ENCODE measurements around the gene SPOCD1.
A peak's percentile ranks its signal among the peaks of the same experiment; 100 is the strongest.

The SPOCD1 gene

DNA sequence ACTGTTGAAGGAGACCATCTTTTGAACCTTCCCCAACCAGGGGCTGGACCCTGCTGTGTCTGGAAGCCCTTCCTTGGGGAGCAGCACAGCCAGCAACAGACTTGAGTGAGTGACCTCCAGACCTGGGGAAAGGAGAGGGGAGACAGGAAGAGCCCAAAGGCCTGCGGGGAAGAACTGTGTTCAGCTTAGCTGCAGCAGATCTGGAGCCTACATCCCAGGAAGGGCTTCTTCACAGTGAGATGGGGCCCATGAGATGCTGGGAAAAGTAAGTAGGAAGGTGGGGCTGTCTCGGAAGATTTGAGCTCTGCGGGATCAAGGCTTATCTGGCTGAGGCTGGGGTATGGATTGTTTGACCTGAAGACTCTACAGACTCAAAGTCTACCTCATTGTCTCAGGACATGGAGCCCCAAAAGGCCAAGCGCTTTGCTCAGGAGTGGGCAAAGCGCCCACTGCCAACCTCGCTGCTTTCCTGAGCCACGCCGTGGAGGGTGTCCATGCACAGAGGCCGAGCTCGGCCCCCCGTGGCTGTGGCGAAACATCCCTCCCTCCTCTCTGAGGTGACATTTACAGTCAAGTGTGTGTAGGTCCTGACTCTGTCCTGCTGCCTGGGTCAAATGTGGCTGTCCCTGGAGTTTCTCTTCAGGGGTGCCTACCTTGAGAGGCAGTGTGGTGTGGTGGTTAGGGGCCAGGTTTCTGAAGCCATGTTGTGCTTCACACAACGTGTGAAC lies 24.5 kb downstream of the SPOCD1 start:
- intact Hi-C loops (cut with DNase I): loop anchor here (10.0 kb wide), 1 partner anchor 144 kb away; the partner anchor contains the start of gene PTP4A2
- peak in 2 of 10 donors; percentile 31 to 59 for DNase-seq

DNA sequence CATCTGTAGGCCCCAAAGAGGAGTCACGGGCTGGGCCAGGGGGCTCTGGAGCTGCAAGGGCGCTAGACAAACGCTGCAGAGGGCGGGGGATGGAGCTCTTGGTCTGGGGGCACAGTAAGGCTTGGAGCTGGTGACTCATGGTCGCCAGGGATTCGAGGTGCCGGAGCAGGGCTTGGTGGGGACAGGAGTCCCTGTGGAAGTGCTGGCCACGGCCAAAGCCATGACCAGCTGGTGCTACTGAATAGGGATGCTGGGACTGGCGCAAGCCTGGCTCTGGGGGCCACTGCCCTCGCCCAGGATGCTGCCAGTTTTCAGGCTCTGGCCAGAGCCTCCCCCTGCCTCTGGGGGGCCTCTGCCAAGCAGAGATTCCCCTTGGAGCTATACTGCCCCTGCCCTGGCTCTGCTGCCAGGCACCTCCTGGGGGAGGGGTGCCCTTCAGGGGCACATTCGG lies 25.2 kb downstream of the SPOCD1 start:
- peak in 2 of 10 donors; percentile 70 to 86 for DNase-seq

DNA sequence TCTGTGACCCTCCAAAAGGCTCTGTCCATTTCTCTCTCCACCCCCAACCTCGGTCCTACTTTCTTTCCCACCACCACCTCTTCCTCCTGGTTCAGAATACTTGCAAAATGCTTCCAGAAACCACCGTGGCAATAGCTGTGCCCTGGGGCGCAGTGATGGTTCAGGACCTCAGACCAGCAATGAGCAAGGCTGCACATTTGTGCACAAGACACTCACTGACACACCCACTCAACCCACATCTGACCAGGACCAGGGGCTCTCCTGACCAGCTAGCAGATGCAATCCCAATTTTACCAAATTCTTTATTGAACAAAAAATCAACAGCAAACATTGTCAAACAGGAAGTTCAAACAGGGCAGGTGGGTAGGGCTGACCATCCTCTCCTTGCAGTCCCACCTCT lies 25.7 kb downstream of the SPOCD1 start:
- peak in 2 of 10 donors; percentile 53 to 61 for DNase-seq
- intact Hi-C loops (cut with DNase I): loop anchor here (10.0 kb wide), 1 partner anchor 145 kb away; the partner anchor contains the start of gene PTP4A2

More for the DNA sequence above, 25.2 kb downstream of the SPOCD1 start:
- intact Hi-C loops (cut with DNase I): loop anchor here (10.0 kb wide), 1 partner anchor 144 kb away; the partner anchor contains the start of gene PTP4A2

DNA sequence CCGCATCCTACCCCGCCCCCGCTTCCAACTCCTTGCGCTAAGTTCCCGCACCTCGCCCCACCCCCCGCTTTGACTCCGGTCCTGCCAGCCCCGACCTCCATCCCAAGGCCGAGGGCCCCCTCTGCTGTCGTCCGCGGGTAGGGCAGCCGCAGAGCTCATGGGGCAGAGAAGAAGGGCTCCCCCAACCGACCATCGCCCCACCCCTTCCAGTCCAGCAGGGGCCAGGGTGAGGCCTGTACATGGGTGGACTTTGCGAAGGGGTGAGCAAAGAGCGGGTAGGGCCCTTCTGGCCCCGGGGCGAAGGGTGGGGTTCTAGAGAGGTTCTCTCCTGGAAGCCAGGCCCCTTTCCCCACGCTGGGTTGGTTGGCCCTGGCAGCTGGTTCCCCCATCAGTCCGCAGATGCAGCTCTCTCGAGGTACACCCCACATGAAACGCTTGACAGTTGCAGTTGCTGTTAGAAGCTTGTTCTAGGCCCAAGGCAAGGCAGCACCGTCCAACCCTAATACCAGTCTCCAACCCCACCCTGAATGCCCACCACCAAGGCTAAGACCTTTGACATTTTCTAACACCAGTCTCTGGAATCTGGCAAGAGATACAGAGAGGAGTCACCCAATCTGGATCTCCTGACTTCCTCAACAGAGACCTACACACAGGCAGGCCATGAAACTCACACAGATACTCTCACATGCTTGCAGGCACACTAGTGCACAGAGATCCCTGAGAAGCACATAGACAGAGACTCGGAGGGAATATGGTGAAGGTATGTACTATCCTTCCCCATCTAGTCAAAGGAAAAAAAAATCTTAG lies 26.4 kb downstream of the SPOCD1 start:
- peak; percentile 91 to 99 (median 98) for DNase-seq
- intact Hi-C loops (cut with DNase I): loop anchor here (2.0 to 10.0 kb wide), 4 partner anchors 72 to 225 kb away; partner anchors contain the start of gene PTP4A2

DNA sequence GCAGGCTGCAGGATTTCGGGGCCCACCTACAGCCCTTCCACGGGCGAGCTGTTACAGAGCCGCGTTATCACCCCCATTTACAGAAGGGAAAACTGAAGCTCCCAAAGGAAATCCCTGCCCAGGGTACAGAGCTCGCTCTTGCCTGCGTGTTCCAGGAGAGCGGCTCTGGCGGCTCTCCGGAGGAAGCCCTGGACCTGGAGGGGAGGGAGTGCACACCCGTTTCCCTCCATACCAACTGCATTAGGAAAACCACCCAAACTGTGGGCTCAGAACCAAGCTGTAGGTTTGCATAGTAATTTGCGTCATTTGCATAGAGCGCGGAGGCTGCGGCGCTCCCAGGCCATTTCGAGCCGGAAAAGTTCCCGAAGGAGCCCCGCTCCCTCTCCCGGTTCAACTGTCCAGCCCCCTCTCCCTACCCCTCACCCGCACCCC lies 27.0 kb downstream of the SPOCD1 start:
- intact Hi-C loops (cut with DNase I): loop anchor here (1.0 to 5.0 kb wide), 4 partner anchors 27 to 224 kb away; no protein-coding TSS in a partner anchor

DNA sequence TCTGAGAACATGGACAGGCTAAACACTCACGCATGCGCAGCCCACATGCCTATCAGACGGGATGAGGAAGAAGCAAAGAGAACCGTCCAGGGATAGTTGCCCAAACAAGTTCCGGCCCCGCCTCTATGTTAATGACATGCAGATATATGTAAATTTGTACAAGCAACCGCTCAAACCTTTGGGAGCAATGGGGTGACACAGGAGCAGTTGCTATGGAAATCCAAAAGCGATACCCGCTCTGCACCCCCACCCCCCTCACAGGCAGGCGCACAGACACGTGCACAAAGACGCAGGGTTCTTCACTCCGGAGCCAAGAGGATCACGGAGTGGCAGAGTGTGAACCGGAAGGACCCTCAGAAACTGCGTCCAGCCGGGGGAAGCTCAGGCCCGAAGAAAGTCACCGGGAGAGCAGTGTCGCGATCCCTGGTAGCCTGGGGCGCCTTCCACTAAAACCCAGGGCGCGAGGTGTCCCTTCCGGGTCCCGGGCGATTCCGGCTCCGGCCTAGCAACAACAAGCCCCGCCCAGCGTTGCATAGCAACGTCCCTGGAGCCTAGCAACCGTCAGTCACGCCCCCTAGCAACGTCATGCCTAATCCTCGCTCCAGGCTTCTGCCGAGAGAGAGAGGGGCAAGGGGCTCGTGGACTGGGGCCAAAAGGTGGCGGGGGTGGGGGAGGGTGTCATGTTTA lies 27.5 kb downstream of the SPOCD1 start:
- intact Hi-C loops (cut with DNase I): loop anchor here (1.0 to 5.0 kb wide), 4 partner anchors 26 to 223 kb away; no protein-coding TSS in a partner anchor
- peak; percentile 88 to 99 (median 96) for DNase-seq

More for the DNA sequence above, 27.0 kb downstream of the SPOCD1 start:
- peak in 1 of 10 donors; percentile 80 for DNase-seq

DNA sequence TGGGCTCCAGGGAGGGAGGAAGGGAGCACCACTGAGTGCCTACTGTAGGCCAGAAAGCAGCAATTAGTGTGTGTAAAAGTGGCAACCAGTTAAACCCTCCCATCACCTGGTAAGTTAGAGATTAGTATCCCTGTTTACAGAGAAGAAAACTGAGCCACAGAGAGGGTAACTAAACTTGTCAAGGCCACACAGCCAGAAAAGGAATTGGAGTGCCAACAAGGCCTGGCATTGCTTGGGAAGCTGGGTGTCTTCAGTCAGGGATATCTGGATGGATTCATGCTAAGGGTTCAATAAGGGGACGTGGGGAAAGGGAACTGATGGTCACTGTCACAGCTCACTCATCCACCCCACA lies 28.1 kb downstream of the SPOCD1 start:
- intact Hi-C loops (cut with DNase I): loop anchor here (1.0 to 5.0 kb wide), 4 partner anchors 25 to 223 kb away; no protein-coding TSS in a partner anchor
- peak in 1 of 10 donors; percentile 4 for DNase-seq

DNA sequence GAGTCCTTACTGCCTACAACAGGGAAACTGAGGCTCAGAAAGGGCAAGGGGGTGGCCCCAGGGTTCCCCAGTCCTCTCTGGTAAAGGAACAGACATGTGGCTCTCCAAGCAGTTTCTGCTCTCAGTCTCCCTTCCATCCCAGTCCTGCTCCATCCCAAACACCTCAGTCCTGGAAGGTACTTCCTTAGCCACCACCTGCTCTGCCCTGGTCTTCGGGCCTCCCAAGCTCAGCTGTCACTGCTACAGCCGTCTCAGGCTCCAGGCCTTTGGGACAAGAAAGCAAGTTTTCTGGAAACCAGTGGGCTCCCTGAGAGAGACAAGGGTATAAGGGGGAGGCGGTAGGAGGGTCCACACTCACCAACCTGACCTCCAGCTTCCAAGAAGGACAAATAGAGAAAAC lies 28.6 kb downstream of the SPOCD1 start:
- intact Hi-C loops (cut with DNase I): loop anchor here (5.0 kb wide), 1 partner anchor 70 kb away; no protein-coding TSS in a partner anchor
- DNase-seq: peak in 3 of 10 donors; percentile 45 to 55 (median 55)

DNA sequence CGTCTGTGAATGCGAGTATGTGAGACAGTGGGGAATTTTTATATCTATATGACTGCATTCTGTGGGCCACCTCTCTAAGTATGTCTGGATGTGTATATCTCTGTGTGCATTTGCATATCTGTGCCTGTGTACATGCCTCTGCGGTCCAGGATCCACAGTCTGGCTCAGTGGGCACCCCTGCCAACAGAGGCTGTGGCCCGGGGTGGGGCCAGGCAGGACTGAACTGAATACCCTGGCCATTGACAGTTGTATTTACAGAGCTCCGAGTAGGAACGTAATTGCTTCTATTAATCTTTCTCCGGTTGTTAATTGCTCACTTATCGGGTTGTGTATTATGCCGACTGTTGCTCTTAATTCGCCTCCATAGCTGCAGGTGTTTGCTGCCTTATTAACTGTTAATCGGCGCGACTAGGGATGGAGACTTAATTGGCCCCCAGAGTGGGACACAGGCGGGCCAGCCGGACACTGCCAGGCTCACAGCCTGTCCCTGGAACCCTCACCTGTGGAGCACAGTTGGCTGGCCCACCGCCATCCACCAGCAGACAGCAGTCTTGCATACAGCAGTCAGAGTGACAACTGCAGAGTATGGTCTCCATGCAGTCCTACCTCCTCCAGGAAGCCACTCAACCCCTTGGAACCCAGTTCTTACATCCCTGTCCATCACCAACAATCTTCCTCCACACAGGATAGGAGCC lies 29.3 kb downstream of the SPOCD1 start:
- intact Hi-C loops (cut with DNase I): loop anchor here (5.0 kb wide), 1 partner anchor 69 kb away; no protein-coding TSS in a partner anchor
- DNase-seq: peak in 3 of 10 donors; percentile 54 to 80 (median 72)

DNA sequence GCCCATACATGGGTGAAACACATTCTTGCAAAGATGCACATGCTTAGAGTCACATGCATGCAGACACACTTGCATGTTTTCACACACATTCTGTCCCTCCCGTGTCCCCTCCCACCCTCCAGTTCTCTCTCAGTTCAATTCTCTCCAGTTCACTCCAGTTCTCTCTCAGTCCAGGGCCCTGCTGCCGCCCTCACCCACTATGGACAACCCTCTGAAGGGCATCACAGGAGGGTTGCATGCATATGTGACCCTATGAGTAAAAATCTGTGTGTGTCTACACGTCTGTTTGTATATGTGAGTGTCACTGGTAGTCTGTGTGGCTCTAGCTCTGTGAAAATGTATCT lies 29.9 kb downstream of the SPOCD1 start:
- peak in 1 of 10 donors; percentile 70 for DNase-seq
- intact Hi-C loops (cut with DNase I): loop anchor here (5.0 kb wide), 1 partner anchor 69 kb away; no protein-coding TSS in a partner anchor

DNA sequence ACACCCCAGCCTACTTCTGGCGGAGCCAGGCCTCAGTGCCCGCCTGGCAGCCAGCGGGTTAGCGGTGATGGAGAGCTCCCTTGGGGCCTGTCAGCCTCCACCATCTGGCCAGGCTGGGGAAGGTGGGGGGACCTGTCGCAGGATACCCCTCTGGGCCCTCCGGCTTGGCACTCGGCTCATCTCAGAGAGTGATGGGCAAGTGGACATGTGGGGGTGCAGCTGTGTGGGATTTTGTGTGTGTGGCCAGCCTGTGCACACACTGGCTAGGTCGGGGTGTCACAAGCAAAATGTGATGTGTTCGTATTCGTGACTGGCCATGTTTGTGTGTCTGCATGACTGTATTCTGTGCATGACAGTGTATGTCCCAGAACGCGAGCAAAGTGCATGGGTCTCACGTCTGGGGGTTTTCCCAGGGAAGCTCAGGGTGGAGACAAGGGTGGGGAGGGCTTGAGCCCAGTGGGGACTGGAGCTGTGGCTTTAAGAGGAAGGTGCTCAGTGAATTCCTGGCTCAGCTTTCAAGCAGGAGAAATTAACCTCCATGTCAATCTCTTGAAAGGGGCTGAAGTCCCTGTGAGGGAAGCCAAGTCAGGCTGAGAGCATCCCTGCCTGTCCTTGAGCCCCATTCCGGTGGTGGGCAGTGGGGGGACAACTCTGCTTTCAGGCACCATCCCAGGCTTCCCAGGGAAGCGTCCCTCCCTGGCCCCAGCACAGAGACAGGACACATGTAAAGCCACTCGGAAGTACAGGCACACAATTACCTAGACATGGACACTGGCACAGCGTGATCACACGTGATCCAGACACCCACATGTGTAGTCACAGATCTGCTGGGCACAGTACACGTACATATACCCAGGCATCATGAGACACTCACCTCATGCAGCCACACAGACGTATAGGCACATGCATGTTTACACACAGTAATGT lies 30.5 kb downstream of the SPOCD1 start:
- intact Hi-C loops (cut with DNase I): loop anchor here (5.0 kb wide), 1 partner anchor 68 kb away; no protein-coding TSS in a partner anchor
- DNase-seq: peak in 3 of 10 donors; percentile 45 to 63 (median 53)

DNA sequence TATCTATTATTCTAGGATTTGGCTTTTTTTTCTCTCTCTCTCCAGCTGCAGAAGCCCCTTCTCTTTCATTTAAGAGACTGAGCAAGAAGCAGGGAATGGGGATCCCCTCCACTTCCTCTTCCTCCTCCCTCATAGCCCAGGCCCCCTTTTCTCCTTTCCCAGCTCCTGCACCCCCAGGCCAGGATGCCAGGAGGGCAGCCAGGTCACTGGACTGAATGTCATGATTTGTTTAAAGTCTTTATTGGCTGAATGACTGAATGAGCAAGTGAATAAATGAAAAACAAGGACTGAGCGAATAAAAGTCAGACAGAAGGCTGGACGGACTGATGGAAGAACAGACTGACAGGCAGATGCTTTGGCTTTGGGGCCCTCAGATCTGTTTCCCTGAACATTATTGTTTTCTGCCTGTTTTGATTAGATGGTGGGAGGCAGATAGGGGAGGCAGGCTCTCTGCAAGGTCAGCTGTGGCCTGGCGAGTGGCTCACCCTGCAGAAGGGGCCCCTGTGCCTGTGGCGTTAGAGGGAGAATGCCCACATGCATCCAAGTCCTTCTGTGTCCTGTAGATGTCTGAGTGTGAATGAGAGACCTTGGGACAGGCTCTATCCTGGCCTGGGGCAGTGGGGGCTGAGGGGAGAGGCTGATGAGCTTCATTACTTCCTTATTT lies 31.3 kb downstream of the SPOCD1 start:
- intact Hi-C loops (cut with DNase I): loop anchor here (5.0 kb wide), 1 partner anchor 67 kb away; no protein-coding TSS in a partner anchor
- peak in 2 of 10 donors; percentile 7 to 32 for DNase-seq

DNA sequence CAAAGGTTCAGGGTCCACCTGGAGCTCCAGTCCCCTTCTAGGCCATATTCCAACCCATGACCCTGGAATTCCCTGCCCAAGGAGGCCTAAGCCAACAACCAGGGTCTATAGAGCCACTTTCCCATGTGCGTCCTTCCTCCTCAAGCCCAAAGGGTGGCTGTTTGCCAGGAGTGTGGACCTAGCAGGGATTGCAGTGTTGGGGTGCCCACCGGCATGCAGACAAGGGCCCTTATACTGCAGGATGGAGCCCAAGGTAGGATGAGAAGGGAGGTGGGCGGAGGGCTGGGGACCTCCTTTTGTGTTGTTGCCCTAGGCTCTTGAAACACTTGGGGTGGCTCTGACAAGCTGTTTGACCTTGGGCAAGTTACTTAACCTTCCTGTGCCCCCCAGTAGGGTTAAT lies 32.0 kb downstream of the SPOCD1 start:
- intact Hi-C loops (cut with DNase I): no loop called here
- peak in 3 of 10 donors; percentile 13 to 56 (median 32) for DNase-seq

DNA sequence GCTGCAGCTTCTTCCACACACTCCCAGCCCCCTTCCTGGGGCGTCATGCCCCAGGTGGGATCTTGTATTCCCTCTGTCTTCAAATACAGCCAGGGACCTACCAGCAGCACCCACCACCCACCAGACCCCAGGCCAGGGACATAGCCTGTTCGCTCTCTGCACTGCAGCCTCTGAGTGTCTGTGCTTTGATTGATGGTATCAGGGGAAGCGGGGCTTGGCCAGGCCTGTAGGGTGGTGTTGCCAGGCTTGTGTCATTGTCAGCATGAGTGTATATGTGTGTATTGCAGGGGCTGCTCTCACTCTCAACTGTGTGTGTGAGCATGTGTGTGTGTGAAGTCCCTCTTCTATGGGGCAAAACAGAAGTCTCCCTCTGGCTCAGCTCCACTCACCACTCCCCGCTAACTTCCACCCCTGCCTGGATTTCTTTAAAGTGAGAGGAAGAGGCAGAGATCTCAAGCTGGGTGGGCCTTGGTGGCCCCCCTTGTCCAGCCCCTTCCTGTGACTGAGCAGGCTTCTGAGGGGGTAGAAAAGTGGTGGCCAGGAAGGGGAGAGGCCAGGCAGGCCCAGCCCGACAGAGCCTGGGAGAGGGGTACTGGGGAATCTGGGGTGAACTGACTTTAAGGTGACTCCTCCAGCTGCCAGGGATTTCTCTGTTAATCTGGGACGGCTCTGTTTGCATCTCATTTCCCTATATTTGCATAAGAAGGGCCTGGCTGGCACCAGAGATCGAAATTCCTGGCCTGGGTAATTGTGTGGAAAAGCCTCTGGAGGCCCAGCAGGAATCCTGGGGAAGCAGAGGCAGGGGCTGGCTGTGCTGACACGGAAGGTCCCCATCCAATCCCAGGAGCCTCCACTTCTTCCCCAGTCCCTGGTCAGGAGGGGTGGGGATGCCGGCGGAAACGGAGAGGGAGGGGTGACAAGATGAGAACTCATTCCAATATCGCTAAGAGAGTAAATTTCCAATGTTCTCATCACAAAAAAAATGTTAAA lies 33.1 kb downstream of the SPOCD1 start:
- DNase-seq: peak in 3 of 10 donors; percentile 66 to 78 (median 76)
- intact Hi-C loops (cut with DNase I): no loop called here

DNA sequence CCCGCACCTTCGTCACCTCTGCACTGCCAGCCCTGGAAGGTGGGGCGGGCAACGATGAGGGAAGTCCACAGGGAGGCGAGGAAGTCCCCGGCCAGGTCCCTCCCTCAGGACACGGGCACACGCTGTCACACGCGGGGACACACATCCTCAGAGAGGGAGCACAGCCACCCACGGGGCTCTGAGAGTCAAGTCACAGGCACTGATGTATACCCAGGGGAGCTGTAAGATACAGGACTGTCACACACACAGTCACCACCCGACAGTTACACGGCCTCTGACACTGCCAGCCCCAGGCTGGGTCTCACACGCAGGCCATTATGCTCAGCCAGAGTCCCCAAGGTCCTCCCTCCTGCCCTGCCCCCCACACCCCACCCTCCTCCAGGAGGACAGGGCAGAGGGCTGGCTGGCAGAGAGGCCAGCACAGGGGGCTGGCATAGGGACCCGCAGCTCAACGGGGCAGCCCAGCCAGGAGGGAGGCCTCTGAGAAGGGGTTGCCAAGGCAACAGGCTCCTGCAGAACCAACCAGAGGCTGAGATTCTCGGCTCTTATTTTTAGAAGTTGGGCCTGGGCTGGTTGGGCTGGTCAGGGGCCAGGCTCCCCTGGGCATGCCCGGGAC lies 34.0 kb downstream of the SPOCD1 start:
- intact Hi-C loops (cut with DNase I): no loop called here
- peak in 3 of 10 donors; percentile 85 to 89 (median 85) for DNase-seq

Data from posterior cingulate gyrus (tissue), 11 donors.